Measurements from ENCODE around the gene SLITRK1.

GRCh38 chr13:83895994-83896580, 13.8 kb upstream of the SLITRK1 start:
- TF ChIP-seq CTCF (conservative IDR thresholded peaks at IDR 0.05) (no peak), EZH2 (IDR thresholded peaks at IDR 0.05; ENCODE audit: low read depth) (no peak)

Data from PC-9 (cell line).